Activated CD8-positive, alpha-beta T cell treated with anti-CD3 and anti-CD28 coated beads for 36 hours (primary cell): ENCODE data around the gene TMEM97. TPM values are rescaled to one million over a fixed set of nuclear protein-coding genes. Genes with fewer than 3 reads are reported as not detected.

Experiments used
- ATAC-seq: fragments of 200-7000 bp; cut with Tn5 transposase; one replicate; pipeline ENCODE4 v1.10.0; 2021; ENCODE audit warnings: mild to moderate bottlenecking, moderate library complexity
- CTCF ChIA-PET: fragments of 350-600 bp; sonication (Branson Sonifier 250); formaldehyde crosslinking; loops from one replicate; lab custom pipeline; 2021; ENCODE audit warnings: antibody characterized with exemption; lab: Charles Lee
- POLR2A ChIA-PET: fragments of 350-600 bp; sonication (Branson Sonifier 250); formaldehyde crosslinking; loops from one replicate; lab custom pipeline; 2021; ENCODE audit warnings: antibody characterized with exemption; lab: Charles Lee
- DNase-seq: peaks from one replicate; pipeline ENCODE4 v3.0.0-alpha.2; 2020
- H3K27ac Mint-ChIP-seq: one replicate; pipeline ENCODE4 v1.8.0; 2021; ENCODE audit warnings: mild to moderate bottlenecking, mixed read lengths
- H3K27me3 Mint-ChIP-seq: one replicate; pipeline ENCODE4 v1.8.0; 2021; ENCODE audit warnings: mixed read lengths
- H3K36me3 Mint-ChIP-seq: one replicate; pipeline ENCODE4 v1.8.0; 2021; ENCODE audit warnings: low read depth, mixed read lengths
- H3K4me1 Mint-ChIP-seq: one replicate; pipeline ENCODE4 v1.8.0; 2021; ENCODE audit warnings: low read depth, mixed read lengths
- H3K4me3 Mint-ChIP-seq: one replicate; pipeline ENCODE4 v1.8.0; 2021; ENCODE audit warnings: mild to moderate bottlenecking, moderate library complexity, mixed read lengths
- H3K9me3 Mint-ChIP-seq: one replicate; pipeline ENCODE4 v1.8.0; 2021; ENCODE audit warnings: mixed read lengths
- intact Hi-C: fragments of 100-400 bp; cut with micrococcal nuclease; formaldehyde crosslinking; loops from one replicate; pipeline ENCODE4 v1.10.0; 2022
- total RNA-seq, 2 experiments: library from RNA; stranded (reverse); gene quantifications; one replicate each; pipeline ENCODE4 v1.2.3, GENCODE V29; 2021
- TF ChIP-seq, protein P1 (sequence below): fragments of 200-600 bp; IDR thresholded peaks from one replicate; pipeline ENCODE4 v1.8.0; 2022; ENCODE audit warnings: antibody characterized with exemption, mild to moderate bottlenecking

TMEM97 gene
- total RNA-seq, 2 experiments from 2014 or later = 36.1 to 36.2 TPM

GRCh38 chr17:28344011-28344410, 25.0 kb downstream of the TMEM97 start:
- no peak for ATAC-seq
- H3K27me3 Mint-ChIP-seq = no peaks in the 10 kb centered on the region
- H3K4me3 Mint-ChIP-seq = no peak overlapping the region
- ChIA-PET POLR2A (interaction anchor here (1.1 to 1.4 kb wide), 4 partner anchors 10 to 72 kb away, joined by 3 read pairs; partner anchors contain the start of gene POLDIP2), CTCF (no interaction called here)
- DNase-seq = no peak
- H3K4me1 Mint-ChIP-seq = peaks cover 3% of the 10 kb centered on the region
- TF ChIP-seq, protein P1, sequence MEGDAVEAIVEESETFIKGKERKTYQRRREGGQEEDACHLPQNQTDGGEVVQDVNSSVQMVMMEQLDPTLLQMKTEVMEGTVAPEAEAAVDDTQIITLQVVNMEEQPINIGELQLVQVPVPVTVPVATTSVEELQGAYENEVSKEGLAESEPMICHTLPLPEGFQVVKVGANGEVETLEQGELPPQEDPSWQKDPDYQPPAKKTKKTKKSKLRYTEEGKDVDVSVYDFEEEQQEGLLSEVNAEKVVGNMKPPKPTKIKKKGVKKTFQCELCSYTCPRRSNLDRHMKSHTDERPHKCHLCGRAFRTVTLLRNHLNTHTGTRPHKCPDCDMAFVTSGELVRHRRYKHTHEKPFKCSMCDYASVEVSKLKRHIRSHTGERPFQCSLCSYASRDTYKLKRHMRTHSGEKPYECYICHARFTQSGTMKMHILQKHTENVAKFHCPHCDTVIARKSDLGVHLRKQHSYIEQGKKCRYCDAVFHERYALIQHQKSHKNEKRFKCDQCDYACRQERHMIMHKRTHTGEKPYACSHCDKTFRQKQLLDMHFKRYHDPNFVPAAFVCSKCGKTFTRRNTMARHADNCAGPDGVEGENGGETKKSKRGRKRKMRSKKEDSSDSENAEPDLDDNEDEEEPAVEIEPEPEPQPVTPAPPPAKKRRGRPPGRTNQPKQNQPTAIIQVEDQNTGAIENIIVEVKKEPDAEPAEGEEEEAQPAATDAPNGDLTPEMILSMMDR = no peak
- intact Hi-C loops = no loop called here
- H3K36me3 Mint-ChIP-seq = peaks cover 39% of the 10 kb centered on the region
- no peaks in the 10 kb centered on the region for H3K9me3 Mint-ChIP-seq
- H3K27ac Mint-ChIP-seq = peak overlapping the region; percentile 1

GRCh38 chr17:28344435-28344901, 25.5 kb downstream of the TMEM97 start:
- Mint-ChIP-seq H3K4me1 (peaks cover 3% of the 10 kb centered on the region), H3K36me3 (peaks cover 39% of the 10 kb centered on the region), H3K27me3 (no peaks in the 10 kb centered on the region), H3K4me3 (no peak overlapping the region), H3K9me3 (no peaks in the 10 kb centered on the region), H3K27ac (no peak overlapping the region)
- DNase-seq (no peak), ATAC-seq (no peak)
- ChIA-PET POLR2A (interaction anchor here (1.1 to 4.1 kb wide), 3 partner anchors 9 to 15 kb away, joined by 3 to 33 read pairs (median 3); partner anchors contain the start of gene POLDIP2), CTCF (no interaction called here)
- intact Hi-C loops = no loop called here
- TF ChIP-seq, protein P1 = no peak

GRCh38 chr17:28345419-28346198, 26.6 kb downstream of the TMEM97 start:
- intact Hi-C loops = no loop called here
- Mint-ChIP-seq H3K27ac (no peak overlapping the region), H3K9me3 (no peaks in the 10 kb centered on the region), H3K4me1 (no peaks in the 10 kb centered on the region), H3K27me3 (no peaks in the 10 kb centered on the region), H3K4me3 (no peak overlapping the region), H3K36me3 (peaks cover 42% of the 10 kb centered on the region)
- ChIA-PET CTCF (interaction anchor here (1.5 to 2.0 kb wide), 2 partner anchors 9 to 10 kb away, joined by 4 to 10 read pairs; partner anchors contain the start of genes IFT20 and TNFAIP1), POLR2A (interaction anchor here (0.8 to 4.1 kb wide), 7 partner anchors 10 to 71 kb away, joined by 3 to 33 read pairs (median 3); partner anchors contain the start of genes POLDIP2, SLC46A1 and TNFAIP1)
- DNase-seq (no peak), ATAC-seq (no peak)
- TF ChIP-seq, protein P1 = no peak

DNA sequence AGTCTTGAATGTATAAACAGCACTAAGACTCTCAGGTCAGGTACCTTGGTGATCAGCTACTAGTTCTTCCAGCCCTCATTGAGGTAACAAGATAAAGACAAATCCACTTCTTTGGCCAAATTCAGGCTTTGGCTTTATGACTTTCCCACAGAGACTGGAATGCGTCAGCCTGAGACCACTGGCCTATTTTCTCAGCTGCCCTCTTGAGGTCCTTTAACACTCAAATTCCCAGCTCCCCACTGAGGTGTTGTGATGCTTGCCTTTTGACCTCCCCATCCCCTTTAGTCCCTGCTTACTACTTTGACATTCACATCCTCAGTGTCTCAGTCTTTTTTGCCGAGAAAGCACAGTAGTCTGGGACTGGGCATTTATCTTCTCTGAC, 27.2 kb downstream of the TMEM97 start:
- CTCF ChIA-PET = interaction anchor here (1.5 to 2.0 kb wide), 2 partner anchors 9 to 11 kb away, joined by 4 to 10 read pairs; partner anchors contain the start of genes IFT20 and TNFAIP1
- ATAC-seq = no peak
- no peak for DNase-seq
- no peaks in the 10 kb centered on the region for H3K9me3 Mint-ChIP-seq
- no peaks in the 10 kb centered on the region for H3K4me1 Mint-ChIP-seq
- POLR2A ChIA-PET = interaction anchor here (0.8 to 4.1 kb wide), 6 partner anchors 10 to 70 kb away, joined by 3 to 33 read pairs (median 3); partner anchors contain the start of genes POLDIP2, SLC46A1 and TNFAIP1
- intact Hi-C loops = no loop called here
- H3K27me3 Mint-ChIP-seq = no peaks in the 10 kb centered on the region
- TF ChIP-seq, protein P1 = no peak
- H3K27ac Mint-ChIP-seq = peak overlapping the region; percentile 49
- H3K36me3 Mint-ChIP-seq = peaks cover 46% of the 10 kb centered on the region
- H3K4me3 Mint-ChIP-seq = no peak overlapping the region
